ENCODE results near the gene OPA3.

- TF ChIP-seq POLR2AphosphoS5 (IDR thresholded peaks at IDR 0.05) = no peak
- no peak for TF ChIP-seq CTCF (IDR thresholded peaks at IDR 0.05; ENCODE audit: poor library complexity, severe bottlenecking)
- no peak for TF ChIP-seq EZH2 (IDR thresholded peaks at IDR 0.05; ENCODE audit: borderline replicate concordance, insufficient read depth, low read length, poor library complexity, severe bottlenecking)
These were observed 79.2 kb downstream of the OPA3 start for GRCh38 chr19:45505151-45505995.

All from neural cell (in vitro differentiated cells).